NCI-H187 (cell line): ENCODE data around the gene CCDC192.
"Not testable (repeated sequence)": the region's sequence is repeated elsewhere in the genome, so short reads cannot be mapped to it uniquely, and the experiment has no call there.

Source experiments
- DNase-seq, 2 experiments: peaks; one replicate each; lab custom pipeline; 2025; lab: John Stamatoyannopoulos, UW

The CCDC192 gene

DNA sequence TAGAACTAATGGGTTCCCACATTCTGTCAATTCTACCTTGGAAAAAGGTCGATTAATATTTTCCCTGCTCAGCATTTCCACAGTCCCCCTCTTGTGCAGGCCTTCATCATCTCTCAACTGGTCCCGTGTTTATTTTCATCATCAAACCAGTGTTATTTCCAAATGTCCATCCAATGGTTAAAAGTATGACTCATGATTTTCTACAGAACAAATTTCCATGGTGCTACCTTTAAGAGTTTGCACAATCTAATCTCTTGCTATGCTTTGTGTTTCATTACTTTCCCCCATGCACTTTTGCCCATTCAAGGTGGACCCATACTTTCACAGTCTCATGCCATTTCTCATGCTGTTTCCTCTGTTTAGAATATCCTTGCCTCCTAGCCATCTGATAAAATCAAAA is 143.7 kb downstream of the CCDC192 start:
- DNase-seq, result no peak

- DNase-seq, result not testable (repeated sequence)
These were observed 144.4 kb downstream of the CCDC192 start for GRCh38 chr5:127847641-127848040.

- no peak for DNase-seq
These were observed 144.9 kb downstream of the CCDC192 start for GRCh38 chr5:127848098-127848497.

- DNase-seq, result no peak
These were observed 146.2 kb downstream of the CCDC192 start for GRCh38 chr5:127849408-127849807.

GRCh38 chr5:127849891-127850290 is 146.7 kb downstream of the CCDC192 start:
- DNase-seq, result no peak

GRCh38 chr5:127851964-127852363 is 148.8 kb downstream of the CCDC192 start:
- DNase-seq, result no peak

DNA sequence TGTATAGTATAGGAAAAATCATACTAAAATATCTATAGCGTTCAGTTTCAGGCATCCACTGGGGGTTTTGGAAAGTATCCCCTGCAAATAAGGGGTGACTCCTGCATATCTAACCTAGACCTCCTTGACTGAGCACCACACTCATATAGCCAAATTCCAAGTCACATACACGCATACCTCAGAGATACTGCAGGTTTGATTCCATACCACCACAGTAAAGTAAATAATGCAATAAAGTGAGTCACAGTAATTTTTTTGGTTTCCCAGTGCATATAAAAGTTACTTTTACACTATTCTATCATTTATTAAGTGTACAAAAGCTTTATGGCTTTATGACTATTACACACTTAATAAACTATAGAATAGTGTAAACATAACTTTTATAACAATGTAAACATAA is 151.3 kb downstream of the CCDC192 start:
- DNase-seq, result no peak

DNA sequence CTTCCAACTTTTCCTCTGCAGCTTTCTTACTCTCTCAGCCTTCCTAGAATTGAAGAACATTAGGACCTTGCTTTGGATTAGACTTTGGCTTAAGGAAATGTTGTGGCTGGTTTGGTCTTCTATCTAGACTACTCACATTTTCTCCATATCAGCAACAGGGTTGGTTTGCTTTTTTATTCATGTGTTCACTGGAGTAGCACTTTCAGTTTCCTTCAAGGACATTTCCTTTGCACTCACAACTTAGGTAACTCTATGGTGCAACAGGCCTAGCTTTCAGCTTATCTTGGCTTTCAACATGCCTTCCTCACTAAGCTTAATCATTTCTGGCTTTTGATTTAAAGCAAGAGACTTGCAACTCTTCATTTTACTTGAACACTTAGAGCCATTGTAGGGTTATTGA is 153.1 kb downstream of the CCDC192 start:
- no peak for DNase-seq

DNA sequence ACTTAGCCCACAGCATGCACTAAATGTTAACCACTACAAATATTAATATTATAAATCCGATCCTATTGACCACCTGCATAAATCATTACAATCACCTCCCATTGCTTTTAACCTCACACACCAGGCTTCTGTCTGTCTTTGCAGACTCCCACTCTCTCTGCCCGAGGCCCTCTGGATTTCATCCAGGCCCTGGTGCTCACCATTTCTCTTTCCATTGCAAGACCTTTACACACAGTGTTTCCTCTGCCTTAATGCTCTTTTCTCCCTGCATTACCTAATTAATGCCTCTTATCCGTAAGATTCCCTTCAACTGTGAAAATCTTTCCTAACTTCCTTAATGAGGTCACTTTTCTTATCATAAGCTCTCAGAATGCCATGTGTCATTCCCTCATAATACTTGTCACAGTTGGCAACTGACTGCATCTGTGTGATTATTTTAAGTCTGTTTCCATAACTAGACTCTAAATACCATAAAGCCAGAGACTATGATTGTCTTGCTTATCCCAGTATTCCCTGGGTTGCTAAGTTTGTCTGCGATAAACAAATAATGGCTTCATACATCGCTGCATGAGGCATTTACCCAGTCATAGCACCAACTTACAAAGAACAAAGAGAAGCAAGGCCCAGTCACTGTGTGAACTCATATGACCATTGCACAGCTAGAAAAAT is 155.1 kb downstream of the CCDC192 start:
- no peak for DNase-seq

GRCh38 chr5:127860291-127860690 is 157.1 kb downstream of the CCDC192 start:
- DNase-seq, result no peak

- DNase-seq, result no peak
These were observed 160.0 kb downstream of the CCDC192 start for GRCh38 chr5:127863161-127863560.

DNA sequence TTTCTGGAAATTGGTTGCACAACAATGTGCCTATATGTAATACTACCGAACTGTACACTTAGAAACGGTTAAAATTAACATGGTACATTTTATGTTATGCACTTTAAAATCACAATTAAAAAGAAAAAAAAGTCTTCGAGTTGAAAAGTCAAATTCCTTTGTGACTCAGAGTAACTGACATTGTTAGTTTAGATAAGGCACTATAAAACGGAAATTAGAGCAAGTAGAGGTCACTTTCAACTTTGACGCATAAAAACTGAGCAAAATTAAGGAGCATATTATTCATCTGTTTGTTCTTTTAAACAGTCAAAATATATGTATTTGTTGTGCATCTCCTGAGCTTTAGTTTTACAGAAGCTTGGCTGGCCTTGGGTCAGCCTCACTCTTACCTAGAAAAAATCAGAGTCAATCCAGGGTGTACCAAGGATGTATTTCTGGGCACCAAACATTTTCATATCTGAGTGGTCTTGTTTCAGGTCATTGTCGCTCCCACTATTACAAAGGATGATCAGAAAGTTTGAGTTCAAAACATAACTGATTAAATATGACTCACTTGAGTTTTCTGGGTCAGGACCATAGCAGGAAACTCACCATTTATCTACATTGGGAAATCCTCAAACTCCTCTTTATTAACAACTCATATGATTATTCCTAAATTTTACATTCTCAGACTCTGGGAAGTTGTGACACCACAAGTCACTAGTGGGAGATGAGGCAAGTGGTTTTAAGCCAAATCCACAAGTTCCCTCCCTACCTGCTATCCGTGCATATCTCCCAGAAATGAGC is 160.6 kb downstream of the CCDC192 start:
- no peak for DNase-seq

GRCh38 chr5:127864511-127864910 is 161.3 kb downstream of the CCDC192 start:
- DNase-seq, result no peak

GRCh38 chr5:127865273-127865672 is 162.1 kb downstream of the CCDC192 start:
- no peak for DNase-seq

DNA sequence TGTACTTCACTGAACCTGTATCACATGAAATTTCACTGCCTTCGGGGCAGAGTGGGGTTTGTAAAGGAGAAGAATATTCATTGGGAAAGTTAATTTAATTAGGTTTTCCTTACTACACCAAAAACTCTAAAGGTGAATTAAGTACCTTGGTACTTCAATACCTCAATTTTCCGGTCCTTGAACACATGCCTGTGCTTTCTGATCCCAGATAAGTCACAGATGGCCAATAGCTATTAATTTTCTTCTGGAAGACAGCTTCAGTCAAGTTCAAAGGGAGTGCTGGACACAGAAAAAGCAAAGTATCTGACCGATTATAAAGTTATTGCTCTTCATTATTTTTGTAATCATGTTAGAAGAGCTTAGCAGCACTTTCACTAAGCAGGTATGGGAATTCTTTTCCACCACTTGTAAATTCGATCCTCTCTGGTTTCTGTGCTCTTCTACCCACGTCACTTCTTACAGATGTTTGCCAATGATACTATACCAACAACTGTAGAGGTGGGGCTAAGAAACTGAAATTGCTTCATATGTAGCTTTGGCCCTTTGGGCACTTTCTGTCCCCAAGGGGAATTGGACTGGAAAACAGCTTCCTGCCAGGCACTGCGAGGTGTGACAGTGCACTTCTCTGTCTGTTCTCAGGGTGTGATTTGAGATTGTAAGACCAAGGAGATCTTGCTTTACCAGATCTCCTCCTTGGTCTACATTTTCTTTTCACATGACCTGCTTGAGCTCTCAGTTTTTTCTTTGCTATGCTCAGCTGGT is 164.0 kb downstream of the CCDC192 start:
- no peak for DNase-seq

DNA sequence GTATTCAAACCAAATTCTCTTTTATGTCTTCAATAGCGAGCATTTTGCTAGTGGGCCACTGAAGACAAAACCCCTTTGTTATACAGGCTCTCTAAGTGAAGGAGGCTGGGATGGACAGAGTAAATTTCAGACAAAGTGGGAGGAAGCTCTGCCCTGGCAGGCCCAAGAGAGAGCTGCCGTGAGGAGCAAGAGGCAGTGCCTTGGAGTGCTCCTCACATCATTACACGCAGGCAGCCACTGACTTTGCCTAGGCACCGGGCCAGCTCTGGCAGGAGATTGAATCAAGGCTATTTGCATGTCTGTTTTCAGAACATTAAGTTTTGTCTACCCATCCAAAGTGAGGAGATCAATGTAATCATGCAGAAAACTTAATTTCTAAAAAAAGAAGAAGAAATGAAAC is 167.7 kb downstream of the CCDC192 start:
- DNase-seq, result no peak

DNA sequence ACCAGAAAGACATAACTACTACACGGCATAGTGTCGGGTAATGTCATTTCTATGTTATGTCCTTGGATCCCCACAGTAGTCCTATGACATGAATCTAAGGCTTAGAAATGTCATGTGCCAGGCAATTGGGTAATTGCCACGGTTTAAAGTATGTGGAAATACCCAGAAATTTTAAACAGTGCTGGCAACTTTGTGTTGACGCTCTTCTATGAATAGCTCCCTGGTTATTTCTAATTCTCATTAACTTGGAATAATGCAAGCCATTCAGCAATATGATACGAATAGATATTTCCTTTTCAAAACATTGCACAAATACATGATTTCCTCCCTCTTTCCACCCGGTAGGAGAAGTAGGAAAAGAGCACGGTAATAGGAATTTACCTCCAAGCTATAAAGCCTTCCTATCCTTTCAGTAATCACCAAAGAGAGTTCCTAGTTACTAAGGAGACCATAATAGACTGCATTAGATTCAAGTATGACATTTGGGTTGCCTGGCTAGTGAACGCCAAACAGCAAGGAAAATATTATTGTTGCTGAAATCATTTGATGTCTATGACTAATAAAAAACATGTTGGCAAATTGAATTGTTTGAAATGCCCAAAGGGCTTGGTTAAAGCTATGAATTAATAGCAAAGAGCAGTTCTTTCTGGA is 168.4 kb downstream of the CCDC192 start:
- no peak for DNase-seq

DNA sequence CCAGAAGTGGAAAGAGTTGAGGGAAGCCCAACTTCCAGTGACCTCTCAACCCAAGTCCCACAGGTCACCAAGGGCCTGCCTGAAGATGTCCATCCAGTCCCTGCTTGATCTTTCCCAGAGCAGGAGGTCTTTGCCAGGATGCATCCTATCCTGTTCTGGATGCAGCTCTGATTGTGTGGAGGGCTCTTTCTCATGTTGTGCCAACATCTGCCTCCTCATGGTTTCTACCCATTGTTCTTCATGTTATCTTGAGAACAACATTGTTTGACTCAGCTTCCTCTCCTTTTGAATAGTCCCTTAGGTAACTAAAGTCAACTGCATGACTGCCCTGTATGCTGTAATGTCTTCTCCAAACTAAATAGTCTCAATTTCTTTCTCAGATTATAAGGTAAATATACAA is 169.3 kb downstream of the CCDC192 start:
- no peak for DNase-seq

DNA sequence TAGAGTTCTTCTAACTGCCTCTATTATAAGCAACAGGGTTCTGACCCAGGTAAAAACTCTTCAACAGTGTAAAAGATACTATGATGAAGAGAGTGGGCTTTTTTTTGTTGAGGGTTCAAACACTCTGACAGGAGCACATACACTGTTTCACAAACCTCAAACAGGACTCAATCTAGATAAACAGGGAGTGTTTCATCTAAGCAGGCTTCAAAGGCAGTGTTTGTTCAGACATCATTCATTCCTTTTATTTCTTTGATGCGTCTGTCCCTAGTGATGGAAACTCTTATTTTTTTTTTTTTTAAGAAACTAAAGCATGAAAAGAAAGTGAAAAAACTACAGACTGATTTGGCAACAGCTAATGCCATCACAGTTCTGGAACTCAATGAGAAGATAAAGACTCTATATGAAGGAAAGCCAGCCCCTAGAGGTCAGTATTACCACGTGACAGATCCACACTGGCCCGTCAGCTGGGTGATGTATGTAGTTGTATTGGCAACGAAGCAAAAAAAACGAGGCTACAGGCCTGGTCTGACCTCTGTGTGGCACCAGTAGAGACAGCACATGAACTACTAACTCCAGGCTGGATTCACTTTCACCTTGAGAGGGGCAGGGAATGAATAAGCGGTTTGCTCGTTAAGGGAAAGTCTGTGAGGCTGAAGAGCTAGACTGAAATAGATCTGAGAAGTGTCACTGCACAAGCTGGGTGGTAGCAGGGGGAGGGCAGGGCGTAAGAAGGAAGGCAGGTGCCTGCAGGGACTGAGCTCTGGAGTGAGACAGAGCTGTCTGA is 172.2 kb downstream of the CCDC192 start:
- peak; percentile 47 to 65 for DNase-seq

GRCh38 chr5:127876384-127876783 is 173.2 kb downstream of the CCDC192 start:
- DNase-seq, result no peak

- DNase-seq, result peak in 1 of 2 experiments; percentile 12
These were observed 175.1 kb downstream of the CCDC192 start for GRCh38 chr5:127878174-127878750.
